HepG2 (cell line): ENCODE measurements around the gene EPHA2. TPM values are rescaled to one million over a fixed set of nuclear protein-coding genes. Genes with fewer than 3 reads are reported as not detected.

Source experiments
- ATF7 ChIP-seq, 2 experiments: fragments of 450-650 bp in 1 of 2; sonication (generic) in 1 of 2; formaldehyde crosslinking in 1 of 2; IDR thresholded peaks; 2 replicates each; pipeline versions ENCODE4 v1.4.0 to v1.6.1; 2016 to 2020; ENCODE audit warnings: antibody characterized with exemption in 1 of 2, mild to moderate bottlenecking in 1 of 2, missing genetic modification reagents in 1 of 2
- EP300 ChIP-seq, 3 experiments: sonication (generic) in 1 of 3; formaldehyde crosslinking in 1 of 3; IDR thresholded peaks; 2 replicates each; pipeline versions ENCODE4 v1.5.1 to v1.6.1; 2011 to 2020; ENCODE audit warnings: low read depth in 2 of 3, low read length in 2 of 3, borderline replicate concordance in 1 of 3, improper control_type of control experiment in 1 of 3, mild to moderate bottlenecking in 1 of 3, missing genetic modification reagents in 1 of 3, moderate library complexity in 1 of 3
- HHEX ChIP-seq: IDR thresholded peaks from 2 replicates; pipeline ENCODE4 v1.6.1; 2016; ENCODE audit warnings: control low read depth
- MEIS1 ChIP-seq: sonication (generic); formaldehyde crosslinking; IDR thresholded peaks from 2 replicates; pipeline ENCODE4 v1.9.0; 2021; ENCODE audit warnings: mild to moderate bottlenecking, missing genetic modification reagents, moderate library complexity, borderline replicate concordance
- SP140L ChIP-seq: sonication (generic); formaldehyde crosslinking; IDR thresholded peaks from 2 replicates; pipeline ENCODE4 v1.4.0; 2020; ENCODE audit warnings: missing genetic modification reagents, borderline replicate concordance
- ZBTB7B ChIP-seq: sonication (generic); formaldehyde crosslinking; IDR thresholded peaks from 2 replicates; pipeline ENCODE4 v1.4.0; 2020; ENCODE audit warnings: missing genetic modification reagents
- ZNF335 ChIP-seq: sonication (generic); formaldehyde crosslinking; IDR thresholded peaks from 2 replicates; pipeline ENCODE4 v1.4.0; 2020; ENCODE audit warnings: missing genetic modification reagents
- polyA plus RNA-seq, 8 experiments: library from polyadenylated mRNA; depleted of rRNA in 3 of 8; stranded (reverse) in 7 of 8; unstranded in 1 of 8; fragments of >200 nt; fragmentation: Illumina TruSeq in 4 of 8; extraction: Trizol in 4 of 8; gene quantifications; 2 replicates each; pipeline versions ENCODE4 v1.2.1 to v1.2.3, GENCODE V29; 2011 to 2016; ENCODE audit warnings: low read depth in 4 of 8, missing spikeins in 1 of 8, mixed read lengths in 1 of 8; ENCODE audit not compliant: insufficient read depth in 1 of 8
- total RNA-seq, 5 experiments: library from RNA; depleted of rRNA; stranded (reverse); fragments of >200 nt; fragmentation: Illumina TruSeq; extraction: Trizol; gene quantifications; 2 replicates each; pipeline ENCODE4 v1.2.3, GENCODE V29; 2016; ENCODE audit warnings: low read depth in 1 of 5
- TF ChIP-seq, protein P1 (sequence below): sonication (generic); formaldehyde crosslinking; IDR thresholded peaks from 2 replicates; pipeline ENCODE4 v1.4.0; 2020; ENCODE audit warnings: missing genetic modification reagents
- TF ChIP-seq, protein P2 (sequence below): fragments of 450-650 bp; IDR thresholded peaks from 2 replicates; pipeline ENCODE4 v1.6.1; 2016
- TF ChIP-seq, protein P3 (sequence below), 2 experiments: sonication (generic) in 1 of 2; formaldehyde crosslinking in 1 of 2; IDR thresholded peaks; 2 replicates each; pipeline versions ENCODE4 v1.4.0 to v1.6.1; 2018 to 2020; ENCODE audit warnings: missing genetic modification reagents in 2 of 2, borderline replicate concordance in 1 of 2, low read depth in 1 of 2, mild to moderate bottlenecking in 1 of 2, missing biosample characterization in 1 of 2

The EPHA2 gene
- total and polyA plus RNA-seq, 2 of the 13 experiments (the other 11 are each of a cell fraction or from before 2014, with no cell fraction given), result 33.6 to 53.6 TPM

DNA sequence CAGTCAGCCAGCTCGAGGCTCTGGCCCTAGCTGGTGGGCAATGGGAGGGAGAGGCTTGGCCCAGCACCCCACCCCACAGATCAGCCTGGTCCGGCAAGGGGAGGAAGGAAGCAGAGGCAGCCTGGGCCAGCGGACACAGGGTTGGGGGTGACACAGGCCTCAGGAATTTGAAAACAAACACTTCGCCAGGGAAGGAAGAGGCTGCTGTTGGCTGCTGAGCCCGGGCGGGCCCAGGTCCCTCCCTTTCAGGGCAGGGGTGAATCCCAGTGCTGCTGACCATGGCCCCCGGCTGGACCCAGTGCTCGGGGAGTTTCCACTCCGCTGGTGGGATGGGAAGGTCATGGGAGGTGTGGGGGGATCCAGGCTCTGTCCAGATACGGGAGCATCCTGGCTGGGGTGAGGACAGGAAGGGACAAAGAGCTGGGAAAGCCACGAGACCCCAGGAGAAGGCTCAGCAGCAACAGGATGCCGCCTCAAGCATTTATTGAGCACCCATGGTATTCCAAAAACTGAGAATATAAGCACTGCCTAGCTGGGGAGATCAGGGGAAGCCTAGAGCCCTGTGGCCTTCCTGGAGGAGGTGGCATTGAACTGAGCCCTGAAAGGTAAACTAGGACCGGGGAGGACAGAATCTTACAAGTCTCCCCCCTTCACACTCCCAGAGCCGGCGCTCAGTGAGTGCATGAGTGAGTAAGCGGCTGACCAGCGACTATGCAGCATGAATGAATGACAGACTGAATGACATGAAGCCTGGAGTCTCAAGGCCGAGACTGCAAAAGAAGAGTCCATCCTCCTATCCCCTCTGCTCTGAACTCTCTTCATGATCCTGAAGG lies 26.2 kb upstream of the EPHA2 start (continued):
- TF ChIP-seq MEIS1 (CRISPR knock-in tag), result no peak
- TF ChIP-seq, protein P1, sequence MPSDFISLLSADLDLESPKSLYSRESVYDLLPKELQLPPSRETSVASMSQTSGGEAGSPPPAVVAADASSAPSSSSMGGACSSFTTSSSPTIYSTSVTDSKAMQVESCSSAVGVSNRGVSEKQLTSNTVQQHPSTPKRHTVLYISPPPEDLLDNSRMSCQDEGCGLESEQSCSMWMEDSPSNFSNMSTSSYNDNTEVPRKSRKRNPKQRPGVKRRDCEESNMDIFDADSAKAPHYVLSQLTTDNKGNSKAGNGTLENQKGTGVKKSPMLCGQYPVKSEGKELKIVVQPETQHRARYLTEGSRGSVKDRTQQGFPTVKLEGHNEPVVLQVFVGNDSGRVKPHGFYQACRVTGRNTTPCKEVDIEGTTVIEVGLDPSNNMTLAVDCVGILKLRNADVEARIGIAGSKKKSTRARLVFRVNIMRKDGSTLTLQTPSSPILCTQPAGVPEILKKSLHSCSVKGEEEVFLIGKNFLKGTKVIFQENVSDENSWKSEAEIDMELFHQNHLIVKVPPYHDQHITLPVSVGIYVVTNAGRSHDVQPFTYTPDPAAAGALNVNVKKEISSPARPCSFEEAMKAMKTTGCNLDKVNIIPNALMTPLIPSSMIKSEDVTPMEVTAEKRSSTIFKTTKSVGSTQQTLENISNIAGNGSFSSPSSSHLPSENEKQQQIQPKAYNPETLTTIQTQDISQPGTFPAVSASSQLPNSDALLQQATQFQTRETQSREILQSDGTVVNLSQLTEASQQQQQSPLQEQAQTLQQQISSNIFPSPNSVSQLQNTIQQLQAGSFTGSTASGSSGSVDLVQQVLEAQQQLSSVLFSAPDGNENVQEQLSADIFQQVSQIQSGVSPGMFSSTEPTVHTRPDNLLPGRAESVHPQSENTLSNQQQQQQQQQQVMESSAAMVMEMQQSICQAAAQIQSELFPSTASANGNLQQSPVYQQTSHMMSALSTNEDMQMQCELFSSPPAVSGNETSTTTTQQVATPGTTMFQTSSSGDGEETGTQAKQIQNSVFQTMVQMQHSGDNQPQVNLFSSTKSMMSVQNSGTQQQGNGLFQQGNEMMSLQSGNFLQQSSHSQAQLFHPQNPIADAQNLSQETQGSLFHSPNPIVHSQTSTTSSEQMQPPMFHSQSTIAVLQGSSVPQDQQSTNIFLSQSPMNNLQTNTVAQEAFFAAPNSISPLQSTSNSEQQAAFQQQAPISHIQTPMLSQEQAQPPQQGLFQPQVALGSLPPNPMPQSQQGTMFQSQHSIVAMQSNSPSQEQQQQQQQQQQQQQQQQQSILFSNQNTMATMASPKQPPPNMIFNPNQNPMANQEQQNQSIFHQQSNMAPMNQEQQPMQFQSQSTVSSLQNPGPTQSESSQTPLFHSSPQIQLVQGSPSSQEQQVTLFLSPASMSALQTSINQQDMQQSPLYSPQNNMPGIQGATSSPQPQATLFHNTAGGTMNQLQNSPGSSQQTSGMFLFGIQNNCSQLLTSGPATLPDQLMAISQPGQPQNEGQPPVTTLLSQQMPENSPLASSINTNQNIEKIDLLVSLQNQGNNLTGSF (CRISPR knock-in tag), result no peak
- TF ChIP-seq ZBTB7B (CRISPR knock-in tag), result peak; percentile 94
- TF ChIP-seq, protein P2, sequence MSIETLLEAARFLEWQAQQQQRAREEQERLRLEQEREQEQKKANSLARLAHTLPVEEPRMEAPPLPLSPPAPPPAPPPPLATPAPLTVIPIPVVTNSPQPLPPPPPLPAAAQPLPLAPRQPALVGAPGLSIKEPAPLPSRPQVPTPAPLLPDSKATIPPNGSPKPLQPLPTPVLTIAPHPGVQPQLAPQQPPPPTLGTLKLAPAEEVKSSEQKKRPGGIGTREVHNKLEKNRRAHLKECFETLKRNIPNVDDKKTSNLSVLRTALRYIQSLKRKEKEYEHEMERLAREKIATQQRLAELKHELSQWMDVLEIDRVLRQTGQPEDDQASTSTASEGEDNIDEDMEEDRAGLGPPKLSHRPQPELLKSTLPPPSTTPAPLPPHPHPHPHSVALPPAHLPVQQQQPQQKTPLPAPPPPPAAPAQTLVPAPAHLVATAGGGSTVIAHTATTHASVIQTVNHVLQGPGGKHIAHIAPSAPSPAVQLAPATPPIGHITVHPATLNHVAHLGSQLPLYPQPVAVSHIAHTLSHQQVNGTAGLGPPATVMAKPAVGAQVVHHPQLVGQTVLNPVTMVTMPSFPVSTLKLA, result no peak
- 0 out of 2 replicates have a peak, but pooled peaks have one; percentile 19 for TF ChIP-seq ZNF335 (CRISPR knock-in tag)
- no peak for TF ChIP-seq ATF7 (IDR thresholded peaks at IDR 0.05)
- peak; percentile 54; the same call in 1 of the 2 replicates for TF ChIP-seq ATF7 (CRISPR knock-in tag; IDR thresholded peaks at IDR 0.05)
- peak; percentile 15 to 76; a peak in 3 of 4 replicates for TF ChIP-seq EP300 (IDR thresholded peaks at IDR 0.05; ENCODE audit: low read depth in 2 of 2, low read length in 2 of 2)
- no peak; the same call in 1 of the 2 replicates for TF ChIP-seq EP300 (CRISPR knock-in tag; IDR thresholded peaks at IDR 0.05; ENCODE audit: borderline replicate concordance)
- TF ChIP-seq, protein P3, sequence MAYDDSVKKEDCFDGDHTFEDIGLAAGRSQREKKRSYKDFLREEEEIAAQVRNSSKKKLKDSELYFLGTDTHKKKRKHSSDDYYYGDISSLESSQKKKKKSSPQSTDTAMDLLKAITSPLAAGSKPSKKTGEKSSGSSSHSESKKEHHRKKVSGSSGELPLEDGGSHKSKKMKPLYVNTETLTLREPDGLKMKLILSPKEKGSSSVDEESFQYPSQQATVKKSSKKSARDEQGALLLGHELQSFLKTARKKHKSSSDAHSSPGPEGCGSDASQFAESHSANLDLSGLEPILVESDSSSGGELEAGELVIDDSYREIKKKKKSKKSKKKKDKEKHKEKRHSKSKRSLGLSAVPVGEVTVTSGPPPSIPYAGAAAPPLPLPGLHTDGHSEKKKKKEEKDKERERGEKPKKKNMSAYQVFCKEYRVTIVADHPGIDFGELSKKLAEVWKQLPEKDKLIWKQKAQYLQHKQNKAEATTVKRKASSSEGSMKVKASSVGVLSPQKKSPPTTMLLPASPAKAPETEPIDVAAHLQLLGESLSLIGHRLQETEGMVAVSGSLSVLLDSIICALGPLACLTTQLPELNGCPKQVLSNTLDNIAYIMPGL (CRISPR knock-in tag; IDR thresholded peaks at IDR 0.05; ENCODE audit: borderline replicate concordance in 1 of 2, low read depth in 1 of 2), result peak in 1 of 2 experiments; percentile 43; a peak in 1 of 4 replicates
- TF ChIP-seq SP140L (CRISPR knock-in tag), result no peak
- no peak for TF ChIP-seq HHEX (CRISPR knock-in tag)
